Prostate gland (tissue), 2 donors: ENCODE data around the gene CR2.
"Not testable (repeated sequence)": the region's sequence is repeated elsewhere in the genome, so short reads cannot be mapped to it uniquely, and the experiment has no call there.

Source experiments
- POLR2AphosphoS5 ChIP-seq: sonication (generic); formaldehyde crosslinking; IDR thresholded peaks from one replicate; pipeline ENCODE4 v1.6.1; 2017; ENCODE audit warnings: antibody characterized with exemption
- TF ChIP-seq, protein P1 (sequence below), 4 experiments: fragments of 200-600 bp in 2 of 4; fragments of 450-650 bp in 2 of 4; sonication (generic) in 2 of 4; IDR thresholded peaks; 1 replicate in 3 of 4; 2 replicates in 1 of 4; pipeline ENCODE4 v1.5.1; 2016 to 2019; ENCODE audit warnings: antibody characterized with exemption in 4 of 4, mild to moderate bottlenecking in 2 of 4, moderate library complexity in 2 of 4

- TF ChIP-seq, protein P1, sequence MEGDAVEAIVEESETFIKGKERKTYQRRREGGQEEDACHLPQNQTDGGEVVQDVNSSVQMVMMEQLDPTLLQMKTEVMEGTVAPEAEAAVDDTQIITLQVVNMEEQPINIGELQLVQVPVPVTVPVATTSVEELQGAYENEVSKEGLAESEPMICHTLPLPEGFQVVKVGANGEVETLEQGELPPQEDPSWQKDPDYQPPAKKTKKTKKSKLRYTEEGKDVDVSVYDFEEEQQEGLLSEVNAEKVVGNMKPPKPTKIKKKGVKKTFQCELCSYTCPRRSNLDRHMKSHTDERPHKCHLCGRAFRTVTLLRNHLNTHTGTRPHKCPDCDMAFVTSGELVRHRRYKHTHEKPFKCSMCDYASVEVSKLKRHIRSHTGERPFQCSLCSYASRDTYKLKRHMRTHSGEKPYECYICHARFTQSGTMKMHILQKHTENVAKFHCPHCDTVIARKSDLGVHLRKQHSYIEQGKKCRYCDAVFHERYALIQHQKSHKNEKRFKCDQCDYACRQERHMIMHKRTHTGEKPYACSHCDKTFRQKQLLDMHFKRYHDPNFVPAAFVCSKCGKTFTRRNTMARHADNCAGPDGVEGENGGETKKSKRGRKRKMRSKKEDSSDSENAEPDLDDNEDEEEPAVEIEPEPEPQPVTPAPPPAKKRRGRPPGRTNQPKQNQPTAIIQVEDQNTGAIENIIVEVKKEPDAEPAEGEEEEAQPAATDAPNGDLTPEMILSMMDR (IDR thresholded peaks at IDR 0.05): not testable (repeated sequence)
- not testable (repeated sequence) for TF ChIP-seq POLR2AphosphoS5
These were observed 66.5 kb downstream of the CR2 start for GRCh38 chr1:207520400-207521345.
